ENCODE results near the gene NOL4.
"Not testable (repeated sequence)": the region's sequence is repeated elsewhere in the genome, so short reads cannot be mapped to it uniquely, and the experiment has no call there.

The NOL4 gene

DNA sequence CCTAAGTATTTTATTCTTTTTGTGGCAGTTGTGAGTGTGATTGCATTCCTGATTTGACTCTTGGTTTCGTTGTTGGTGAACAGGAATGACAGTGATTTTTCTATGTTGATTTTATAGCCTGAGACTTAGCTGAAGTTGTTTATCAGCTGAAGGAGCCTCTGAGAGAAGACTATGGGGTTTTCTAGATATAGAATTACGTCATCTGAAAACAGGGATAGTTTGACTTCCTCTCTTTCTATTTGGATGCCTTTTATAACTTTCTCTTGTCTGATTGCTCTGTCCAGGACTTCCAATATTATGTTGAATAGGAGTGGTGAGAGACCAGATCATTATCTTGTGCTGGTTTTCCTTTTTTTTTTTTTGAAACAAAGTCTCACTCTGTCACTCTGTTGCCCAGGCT lies 18.0 kb upstream of the NOL4 start:
- TF ChIP-seq CTCF (IDR thresholded peaks at IDR 0.05; ENCODE audit: low read depth, low read length, missing control alignments), result no peak
- no peak for DNase-seq (ENCODE audit: extremely low read depth, low read depth)
- no peak overlapping the region for H3K4me3 ChIP-seq (replicated peaks; ENCODE audit: low read depth, low read length)

DNA sequence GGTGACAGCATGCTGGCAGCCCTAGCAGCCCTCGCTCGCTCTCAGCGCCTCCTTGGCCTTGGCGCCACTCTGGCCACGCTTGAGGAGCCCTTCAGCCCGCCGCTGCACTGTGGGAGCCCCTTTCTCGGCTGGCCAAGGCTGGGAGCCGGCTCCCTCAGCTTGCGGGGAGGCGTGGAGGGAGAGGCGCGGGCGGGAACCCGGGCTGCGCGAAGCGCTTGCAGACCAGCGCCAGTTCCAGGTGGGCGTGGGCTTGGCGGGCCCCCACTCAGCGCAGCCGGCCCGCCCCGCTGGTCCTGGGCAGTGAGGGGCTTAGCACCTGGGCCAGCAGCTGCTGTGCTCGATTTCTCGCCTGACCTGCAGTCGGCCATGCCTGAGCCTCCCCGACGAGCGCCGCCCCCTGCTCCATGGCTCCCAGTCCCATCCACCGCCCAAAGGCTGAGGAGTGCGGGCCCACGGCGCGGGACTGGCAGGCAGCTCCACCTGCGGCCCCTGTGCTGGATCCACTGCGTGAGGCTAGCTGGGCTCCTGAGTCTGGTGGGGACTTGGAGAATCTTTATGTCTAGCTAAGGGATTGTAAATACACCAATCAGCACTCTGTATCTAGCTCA lies 9.2 kb upstream of the NOL4 start:
- DNase-seq (ENCODE audit: extremely low read depth, low read depth), result not testable (repeated sequence)

GRCh38 chr18:34225218-34225553 lies 473 bp upstream of the NOL4 start:
- TF ChIP-seq CTCF (IDR thresholded peaks at IDR 0.05; ENCODE audit: low read depth, low read length, missing control alignments), result no peak
- H3K4me3 ChIP-seq (replicated peaks; ENCODE audit: low read depth, low read length), result no peak overlapping the region

More for the DNA sequence above, 9.2 kb upstream of the NOL4 start:
- H3K4me3 ChIP-seq (replicated peaks; ENCODE audit: low read depth, low read length), result not testable (repeated sequence)

DNA sequence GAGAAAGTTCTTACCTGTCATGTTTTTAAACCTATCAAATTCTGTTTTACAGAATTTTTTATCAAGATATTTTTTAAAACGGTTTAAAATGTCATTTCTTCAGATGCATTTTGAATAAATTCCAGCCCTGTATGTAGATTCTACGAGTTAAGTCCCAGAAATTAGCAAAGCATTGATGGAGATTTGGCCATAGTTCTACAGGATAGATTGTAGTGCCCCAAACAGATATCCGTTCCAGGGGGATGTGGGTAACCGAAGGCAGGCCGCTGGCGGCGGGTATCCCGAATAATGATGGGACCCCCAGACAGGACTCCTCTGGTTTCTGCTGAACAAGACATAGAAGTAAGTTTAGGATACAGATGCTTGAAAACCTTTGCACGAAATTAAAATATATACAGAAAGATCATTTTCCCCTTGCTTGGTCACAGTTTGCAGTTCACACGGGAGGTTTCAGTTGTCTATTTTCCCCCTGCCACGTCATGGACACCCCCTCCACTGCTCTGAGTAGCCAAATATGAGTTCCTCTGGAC lies 755 bp downstream of the NOL4 start:
- no peak for TF ChIP-seq CTCF (IDR thresholded peaks at IDR 0.05; ENCODE audit: low read depth, low read length, missing control alignments)
- no peak overlapping the region for H3K4me3 ChIP-seq (replicated peaks; ENCODE audit: low read depth, low read length)
- no peak for DNase-seq (ENCODE audit: extremely low read depth, low read depth)

More at GRCh38 chr18:34225218-34225553, 473 bp upstream of the NOL4 start:
- DNase-seq (ENCODE audit: extremely low read depth, low read depth), result no peak

DNA sequence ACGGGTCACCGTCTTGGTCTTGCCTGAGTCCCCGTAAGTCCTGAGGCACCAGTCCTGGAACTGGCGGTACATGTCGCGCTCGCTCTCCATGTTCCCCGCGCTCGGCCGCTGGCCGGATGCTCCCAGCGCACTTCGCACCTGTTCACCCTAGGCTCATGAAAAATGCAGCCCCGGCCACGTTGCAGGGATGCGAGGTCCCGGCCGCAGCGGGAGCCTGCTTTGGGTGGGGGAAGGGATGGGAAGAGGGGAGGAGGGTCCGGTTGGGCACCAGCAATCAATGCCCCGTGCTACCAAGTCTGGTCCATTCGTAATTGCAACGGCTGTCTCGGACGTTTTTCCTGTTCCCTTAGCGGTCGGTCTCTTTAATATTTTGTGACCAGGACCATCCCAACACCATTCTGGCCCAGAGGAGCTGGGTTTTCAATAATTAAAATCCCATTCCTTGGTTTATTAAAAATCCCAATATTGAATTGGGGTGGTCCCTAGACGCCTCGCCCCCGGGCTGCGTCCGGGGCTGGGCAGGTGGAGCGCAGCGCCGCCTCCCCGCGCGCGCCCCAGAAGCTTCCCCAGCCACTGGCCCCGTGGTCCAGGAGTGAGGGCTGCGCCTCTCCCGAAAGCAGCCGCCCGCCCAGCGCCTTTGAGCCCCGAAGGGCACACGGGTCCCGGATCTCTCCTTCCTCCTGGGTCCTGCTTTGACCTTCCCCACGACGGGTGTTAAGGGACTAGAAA lies 1.4 kb downstream of the NOL4 start:
- no peak overlapping the region for H3K4me3 ChIP-seq (replicated peaks; ENCODE audit: low read depth, low read length)
- no peak for TF ChIP-seq CTCF (IDR thresholded peaks at IDR 0.05; ENCODE audit: low read depth, low read length, missing control alignments)
- DNase-seq (ENCODE audit: extremely low read depth, low read depth), result no peak

DNA sequence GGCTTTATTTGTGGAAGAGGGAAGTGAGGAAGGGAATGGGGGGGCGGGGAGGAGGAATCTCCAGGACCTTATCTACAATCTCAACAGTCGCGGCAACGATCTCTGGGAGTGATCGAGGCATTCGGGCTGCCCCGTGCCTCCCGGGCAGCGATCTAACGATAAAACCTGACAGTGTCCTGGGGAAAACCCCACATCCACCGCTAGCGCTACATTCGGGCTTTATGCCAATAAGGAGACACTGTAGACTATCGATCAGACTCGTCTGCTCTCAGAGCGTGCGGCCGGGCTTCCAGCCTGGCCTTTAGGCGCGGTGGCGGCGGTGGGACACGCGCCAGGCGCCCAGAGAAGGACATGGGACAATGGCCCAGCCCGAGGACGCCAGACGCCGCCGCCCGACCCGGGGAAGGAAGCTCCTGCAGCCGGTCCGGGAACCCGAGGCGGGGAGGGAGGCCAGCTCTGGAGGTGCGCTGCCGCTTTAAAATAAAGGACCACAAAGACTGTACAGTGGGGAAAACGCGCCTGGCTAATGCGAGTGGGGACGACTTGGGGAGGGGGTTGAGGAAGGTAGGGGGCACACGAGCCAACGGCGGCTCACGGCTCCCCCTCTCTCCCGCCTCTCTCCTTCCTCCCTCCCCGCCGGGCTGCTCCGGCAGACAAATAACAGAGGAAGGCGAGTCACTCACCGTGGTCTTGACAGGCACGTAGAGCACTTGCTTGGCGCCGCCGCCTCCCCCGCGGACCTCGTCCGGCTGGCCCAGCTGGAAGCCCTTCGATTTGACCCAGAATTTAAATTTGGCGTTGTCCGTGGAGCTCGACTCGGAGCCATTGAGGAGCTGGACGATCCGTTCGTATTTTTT lies 2.2 kb downstream of the NOL4 start:
- TF ChIP-seq CTCF (IDR thresholded peaks at IDR 0.05; ENCODE audit: low read depth, low read length, missing control alignments), result no peak
- DNase-seq (ENCODE audit: extremely low read depth, low read depth), result no peak
- no peak overlapping the region for H3K4me3 ChIP-seq (replicated peaks; ENCODE audit: low read depth, low read length)

GRCh38 chr18:34221971-34222306 lies 2.8 kb downstream of the NOL4 start:
- DNase-seq (ENCODE audit: extremely low read depth, low read depth), result no peak
- no peak for TF ChIP-seq CTCF (IDR thresholded peaks at IDR 0.05; ENCODE audit: low read depth, low read length, missing control alignments)
- no peak overlapping the region for H3K4me3 ChIP-seq (replicated peaks; ENCODE audit: low read depth, low read length)
